ENCODE data around the gene EDN1.

DNA sequence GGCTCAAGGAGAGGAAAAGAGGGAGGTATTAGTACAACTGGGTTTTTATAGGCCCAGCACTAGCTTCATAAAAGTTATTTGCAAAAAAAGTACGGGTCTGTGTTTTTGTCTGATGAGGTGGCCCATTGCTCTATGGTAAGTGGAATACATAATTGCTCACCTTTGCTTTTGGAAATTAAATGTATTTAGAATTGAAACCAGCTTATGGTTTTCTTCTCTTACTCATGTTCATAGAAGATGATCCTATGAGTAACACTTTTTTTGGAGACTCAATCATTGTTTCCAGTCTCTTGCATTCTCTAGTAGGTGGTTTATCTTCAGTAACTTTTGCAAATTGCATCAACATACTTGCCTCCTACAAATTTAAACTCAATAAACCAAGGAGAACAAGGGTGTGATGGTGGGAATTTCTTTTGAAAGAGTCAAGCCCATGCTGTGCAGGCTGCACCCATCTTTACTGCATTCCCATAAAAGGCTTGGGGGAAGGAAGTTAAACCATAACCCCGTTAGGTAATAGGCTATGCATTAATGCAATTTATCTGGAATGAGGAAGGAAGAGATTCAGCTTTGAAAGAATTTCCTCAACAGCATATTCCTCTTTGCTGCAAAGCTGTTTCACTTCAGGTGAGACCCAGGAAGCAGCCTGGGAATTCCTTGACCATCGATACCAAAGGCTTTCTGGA is 48.5 kb upstream of the EDN1 start:
- TF ChIP-seq RBBP5 (conservative IDR thresholded peaks at IDR 0.05) (no peak), EP300 (IDR thresholded peaks at IDR 0.05; ENCODE audit: borderline replicate concordance in 1 of 2, control insufficient read depth in 1 of 2, low read depth in 2 of 2, low read length in 2 of 2) (no peak), POLR2AphosphoS5 (IDR thresholded peaks at IDR 0.05; ENCODE audit: low read length) (no peak), NRF1 (conservative IDR thresholded peaks at IDR 0.05; ENCODE audit: low read depth, low read length) (no peak), RELA (IDR thresholded peaks at IDR 0.05; ENCODE audit: borderline replicate concordance, partially characterized antibody) (no peak), REST (IDR thresholded peaks at IDR 0.05; ENCODE audit: low read depth, low read length) (no peak), E2F4 (IDR thresholded peaks at IDR 0.05; ENCODE audit: low read depth, low read length) (no peak), BCLAF1 (IDR thresholded peaks at IDR 0.05) (no peak), NR2F1 (conservative IDR thresholded peaks at IDR 0.05) (no peak), POLR2A (IDR thresholded peaks at IDR 0.05; ENCODE audit: low read depth, low read length) (no peak)
- TF ChIP-seq, protein P1, sequence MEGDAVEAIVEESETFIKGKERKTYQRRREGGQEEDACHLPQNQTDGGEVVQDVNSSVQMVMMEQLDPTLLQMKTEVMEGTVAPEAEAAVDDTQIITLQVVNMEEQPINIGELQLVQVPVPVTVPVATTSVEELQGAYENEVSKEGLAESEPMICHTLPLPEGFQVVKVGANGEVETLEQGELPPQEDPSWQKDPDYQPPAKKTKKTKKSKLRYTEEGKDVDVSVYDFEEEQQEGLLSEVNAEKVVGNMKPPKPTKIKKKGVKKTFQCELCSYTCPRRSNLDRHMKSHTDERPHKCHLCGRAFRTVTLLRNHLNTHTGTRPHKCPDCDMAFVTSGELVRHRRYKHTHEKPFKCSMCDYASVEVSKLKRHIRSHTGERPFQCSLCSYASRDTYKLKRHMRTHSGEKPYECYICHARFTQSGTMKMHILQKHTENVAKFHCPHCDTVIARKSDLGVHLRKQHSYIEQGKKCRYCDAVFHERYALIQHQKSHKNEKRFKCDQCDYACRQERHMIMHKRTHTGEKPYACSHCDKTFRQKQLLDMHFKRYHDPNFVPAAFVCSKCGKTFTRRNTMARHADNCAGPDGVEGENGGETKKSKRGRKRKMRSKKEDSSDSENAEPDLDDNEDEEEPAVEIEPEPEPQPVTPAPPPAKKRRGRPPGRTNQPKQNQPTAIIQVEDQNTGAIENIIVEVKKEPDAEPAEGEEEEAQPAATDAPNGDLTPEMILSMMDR (IDR thresholded peaks at IDR 0.05 in 2 of 3, conservative IDR thresholded peaks at IDR 0.05 in 1 of 3; ENCODE audit: control insufficient read depth in 2 of 3, extremely low read depth in 1 of 3, insufficient read depth in 1 of 3, low read depth in 3 of 3, low read length in 3 of 3): no peak
